IMR-90 (cell line): ENCODE results near the gene NEURL1.

Source experiments
- RAD21 ChIP-seq: IDR thresholded peaks from 2 replicates; pipeline ENCODE4 v1.6.1; 2012; ENCODE audit warnings: low read length, improper control_type of control experiment
- TF ChIP-seq, protein P1 (sequence below): conservative IDR thresholded peaks from 2 replicates; pipeline ENCODE4 v1.5.1; 2012; ENCODE audit warnings: mild to moderate bottlenecking, low read depth, low read length, improper control_type of control experiment

DNA sequence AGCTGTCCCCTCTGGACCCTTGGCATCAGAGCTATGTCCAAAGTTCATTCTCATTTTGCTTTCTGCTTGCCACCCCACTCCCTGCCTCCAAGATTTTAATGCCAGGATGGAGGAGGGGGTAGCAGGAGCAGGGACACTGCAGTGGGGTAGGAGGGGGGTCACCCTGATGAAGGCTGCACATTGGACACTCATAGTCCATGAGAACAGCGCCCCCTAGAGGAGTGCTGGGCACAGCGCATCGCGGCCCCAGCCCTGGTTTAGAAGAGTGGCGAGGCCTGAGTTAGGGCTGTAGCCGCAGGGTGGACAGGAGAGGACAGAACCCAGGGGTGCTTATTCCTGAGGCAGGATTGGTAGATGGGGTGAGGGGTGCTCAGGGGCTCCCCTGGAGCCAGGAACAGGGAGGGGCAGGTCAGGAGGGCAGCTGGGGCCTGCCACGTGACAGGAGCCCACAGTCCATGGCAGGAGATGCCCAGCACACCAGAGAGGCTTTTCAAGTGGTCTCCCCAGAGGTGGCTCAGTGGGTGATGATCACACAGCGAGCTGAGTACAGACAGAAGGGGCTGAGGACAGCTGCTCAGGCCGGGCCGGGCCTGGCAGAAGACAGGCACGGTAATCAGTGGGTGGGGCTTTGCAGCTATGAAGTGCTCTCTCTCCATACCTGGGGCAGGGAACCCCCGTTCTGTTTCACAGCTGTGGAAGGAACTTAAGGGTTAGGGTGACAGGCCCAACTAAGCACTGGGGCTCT is 71.4 kb downstream of the NEURL1 start:
- TF ChIP-seq, protein P1, sequence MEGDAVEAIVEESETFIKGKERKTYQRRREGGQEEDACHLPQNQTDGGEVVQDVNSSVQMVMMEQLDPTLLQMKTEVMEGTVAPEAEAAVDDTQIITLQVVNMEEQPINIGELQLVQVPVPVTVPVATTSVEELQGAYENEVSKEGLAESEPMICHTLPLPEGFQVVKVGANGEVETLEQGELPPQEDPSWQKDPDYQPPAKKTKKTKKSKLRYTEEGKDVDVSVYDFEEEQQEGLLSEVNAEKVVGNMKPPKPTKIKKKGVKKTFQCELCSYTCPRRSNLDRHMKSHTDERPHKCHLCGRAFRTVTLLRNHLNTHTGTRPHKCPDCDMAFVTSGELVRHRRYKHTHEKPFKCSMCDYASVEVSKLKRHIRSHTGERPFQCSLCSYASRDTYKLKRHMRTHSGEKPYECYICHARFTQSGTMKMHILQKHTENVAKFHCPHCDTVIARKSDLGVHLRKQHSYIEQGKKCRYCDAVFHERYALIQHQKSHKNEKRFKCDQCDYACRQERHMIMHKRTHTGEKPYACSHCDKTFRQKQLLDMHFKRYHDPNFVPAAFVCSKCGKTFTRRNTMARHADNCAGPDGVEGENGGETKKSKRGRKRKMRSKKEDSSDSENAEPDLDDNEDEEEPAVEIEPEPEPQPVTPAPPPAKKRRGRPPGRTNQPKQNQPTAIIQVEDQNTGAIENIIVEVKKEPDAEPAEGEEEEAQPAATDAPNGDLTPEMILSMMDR: peak; percentile 47
- TF ChIP-seq RAD21: peak; percentile 46
